ENCODE results near the gene GARIN5B. TPM values are rescaled to one million over a fixed set of nuclear protein-coding genes. Genes with fewer than 3 reads are reported as not detected.
A peak's percentile ranks its signal among the peaks of the same experiment; 100 is the strongest.
"Not testable (repeated sequence)": the region's sequence is repeated elsewhere in the genome, so short reads cannot be mapped to it uniquely, and the experiment has no call there.

Gene GARIN5B
- total RNA-seq, 2 donors from 2014 or later, result 1.5 TPM; not detected in 1

DNA sequence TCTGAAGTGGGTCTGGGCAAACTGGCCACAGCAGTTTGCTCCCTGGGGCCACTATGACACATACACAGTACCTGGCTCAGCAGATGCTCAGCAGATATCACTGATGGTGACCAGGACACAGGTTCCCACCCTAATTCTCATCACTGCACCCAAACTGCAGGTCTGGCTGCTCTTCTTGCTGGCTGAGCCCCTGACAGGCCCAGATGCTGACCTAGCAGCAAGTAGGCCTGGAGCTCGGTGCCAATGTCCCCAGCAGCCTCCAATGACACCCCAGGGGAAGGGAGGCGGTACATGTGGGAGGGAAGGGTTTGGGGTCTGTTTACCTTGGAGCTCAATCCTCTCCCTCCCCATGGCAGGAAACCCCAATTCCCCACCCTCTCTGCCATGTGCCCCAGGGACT is 39.4 kb upstream of the GARIN5B start:
- no peak for TF ChIP-seq POLR2AphosphoS5 (IDR thresholded peaks at IDR 0.05)
- TF ChIP-seq POLR2A (IDR thresholded peaks at IDR 0.05), result no peak
- TF ChIP-seq, protein P1, sequence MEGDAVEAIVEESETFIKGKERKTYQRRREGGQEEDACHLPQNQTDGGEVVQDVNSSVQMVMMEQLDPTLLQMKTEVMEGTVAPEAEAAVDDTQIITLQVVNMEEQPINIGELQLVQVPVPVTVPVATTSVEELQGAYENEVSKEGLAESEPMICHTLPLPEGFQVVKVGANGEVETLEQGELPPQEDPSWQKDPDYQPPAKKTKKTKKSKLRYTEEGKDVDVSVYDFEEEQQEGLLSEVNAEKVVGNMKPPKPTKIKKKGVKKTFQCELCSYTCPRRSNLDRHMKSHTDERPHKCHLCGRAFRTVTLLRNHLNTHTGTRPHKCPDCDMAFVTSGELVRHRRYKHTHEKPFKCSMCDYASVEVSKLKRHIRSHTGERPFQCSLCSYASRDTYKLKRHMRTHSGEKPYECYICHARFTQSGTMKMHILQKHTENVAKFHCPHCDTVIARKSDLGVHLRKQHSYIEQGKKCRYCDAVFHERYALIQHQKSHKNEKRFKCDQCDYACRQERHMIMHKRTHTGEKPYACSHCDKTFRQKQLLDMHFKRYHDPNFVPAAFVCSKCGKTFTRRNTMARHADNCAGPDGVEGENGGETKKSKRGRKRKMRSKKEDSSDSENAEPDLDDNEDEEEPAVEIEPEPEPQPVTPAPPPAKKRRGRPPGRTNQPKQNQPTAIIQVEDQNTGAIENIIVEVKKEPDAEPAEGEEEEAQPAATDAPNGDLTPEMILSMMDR (IDR thresholded peaks at IDR 0.05), result no peak
- no peak overlapping the region for H3K27ac ChIP-seq
- DNase-seq (ENCODE audit: low spot score), result no peak
- H3K9me3 ChIP-seq, result no peaks in the 10 kb centered on the region
- no peaks in the 10 kb centered on the region for H3K27me3 ChIP-seq (replicated peaks; ENCODE audit: insufficient read depth)
- peaks cover 0 to 4% of the 10 kb centered on the region in 2 donors for H3K36me3 ChIP-seq
- intact Hi-C loops (cut with DNase I), result no loop called here
- H3K4me1 ChIP-seq (replicated peaks), result peaks cover 8% of the 10 kb centered on the region
- WGBS, result 62% methylated on average over 2 of the region's 2 CpGs
- no peak overlapping the region for H3K4me3 ChIP-seq

DNA sequence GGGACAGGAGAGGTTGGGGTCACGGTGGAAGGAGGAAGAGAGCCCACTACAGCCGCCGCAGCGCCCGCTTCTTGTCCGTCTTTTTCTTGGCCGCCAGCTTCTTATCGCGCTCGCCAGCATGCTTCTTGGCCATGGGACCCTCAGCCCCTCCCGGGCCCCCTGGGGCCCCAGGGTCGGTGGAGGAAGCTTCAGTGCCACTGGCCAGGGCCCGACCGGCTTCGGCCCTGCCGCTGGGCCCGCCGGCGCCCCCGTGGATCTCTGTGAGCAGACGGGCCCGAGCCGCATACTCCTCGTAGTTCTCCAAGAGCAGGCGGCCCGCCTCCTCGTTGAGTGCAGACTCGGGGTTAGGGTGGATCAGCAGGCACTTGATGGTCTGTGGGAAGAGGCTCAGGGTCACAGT is 38.3 kb upstream of the GARIN5B start:
- H3K9me3 ChIP-seq; H3K36me3 ChIP-seq; H3K4me1 ChIP-seq (replicated peaks); H3K27ac ChIP-seq; H3K4me3 ChIP-seq; H3K27me3 ChIP-seq (replicated peaks; ENCODE audit: insufficient read depth); intact Hi-C loops (cut with DNase I); DNase-seq (ENCODE audit: low spot score): not testable (repeated sequence)
- 88% methylated on average over 17 of the region's 28 CpGs for WGBS

DNA sequence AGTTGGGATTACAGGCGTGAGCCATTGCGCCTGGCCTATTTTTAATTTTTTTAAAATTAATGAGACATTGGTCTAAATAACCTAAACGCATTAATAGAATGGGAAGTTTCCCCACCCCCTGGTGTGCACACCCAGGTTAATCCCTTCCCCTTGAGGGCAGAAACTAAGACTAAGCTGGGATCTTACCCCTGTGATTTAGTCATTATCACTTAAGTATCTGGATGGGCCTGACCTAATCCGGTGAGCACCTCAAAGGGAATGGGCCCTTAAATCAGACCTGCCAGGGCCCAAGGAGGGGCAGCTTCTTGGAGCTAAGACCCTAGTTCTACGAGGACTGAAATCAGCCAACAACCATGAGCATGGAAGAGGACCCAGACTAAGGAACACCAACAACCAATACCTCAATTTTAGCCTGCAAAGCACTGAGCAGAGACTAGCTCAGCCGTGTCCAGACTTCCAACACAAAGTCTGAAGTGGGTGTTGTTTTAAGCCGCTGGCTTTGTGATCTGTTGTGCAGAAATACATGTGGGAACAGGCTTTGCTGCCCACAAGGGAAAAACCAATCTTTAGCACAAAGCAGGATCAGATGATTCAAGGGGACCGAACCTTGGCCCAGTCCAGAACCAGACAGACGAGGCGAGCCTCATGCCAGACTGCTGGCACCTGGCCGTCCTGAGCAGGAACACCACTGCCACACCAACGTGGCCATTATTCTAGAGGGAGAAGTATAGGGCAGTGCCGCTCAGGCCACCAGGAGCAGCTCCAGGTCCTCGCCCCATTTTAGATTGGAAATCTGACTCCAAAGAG is 37.4 kb upstream of the GARIN5B start:
- 66% methylated on average over 14 of the region's 14 CpGs for WGBS
- TF ChIP-seq, protein P1 (IDR thresholded peaks at IDR 0.05), result no peak
- TF ChIP-seq POLR2AphosphoS5 (IDR thresholded peaks at IDR 0.05), result peak; percentile 5
- H3K27ac ChIP-seq, result peak overlapping the region in 1 of 2 donors; percentile 11
- H3K4me1 ChIP-seq (replicated peaks), result no peaks in the 10 kb centered on the region
- DNase-seq (ENCODE audit: low spot score), result no peak
- intact Hi-C loops (cut with DNase I), result no loop called here
- H3K9me3 ChIP-seq, result no peaks in the 10 kb centered on the region
- H3K27me3 ChIP-seq (replicated peaks; ENCODE audit: insufficient read depth), result no peaks in the 10 kb centered on the region
- H3K4me3 ChIP-seq, result no peak overlapping the region
- H3K36me3 ChIP-seq, result peaks cover 0 to 4% of the 10 kb centered on the region in 2 donors

DNA sequence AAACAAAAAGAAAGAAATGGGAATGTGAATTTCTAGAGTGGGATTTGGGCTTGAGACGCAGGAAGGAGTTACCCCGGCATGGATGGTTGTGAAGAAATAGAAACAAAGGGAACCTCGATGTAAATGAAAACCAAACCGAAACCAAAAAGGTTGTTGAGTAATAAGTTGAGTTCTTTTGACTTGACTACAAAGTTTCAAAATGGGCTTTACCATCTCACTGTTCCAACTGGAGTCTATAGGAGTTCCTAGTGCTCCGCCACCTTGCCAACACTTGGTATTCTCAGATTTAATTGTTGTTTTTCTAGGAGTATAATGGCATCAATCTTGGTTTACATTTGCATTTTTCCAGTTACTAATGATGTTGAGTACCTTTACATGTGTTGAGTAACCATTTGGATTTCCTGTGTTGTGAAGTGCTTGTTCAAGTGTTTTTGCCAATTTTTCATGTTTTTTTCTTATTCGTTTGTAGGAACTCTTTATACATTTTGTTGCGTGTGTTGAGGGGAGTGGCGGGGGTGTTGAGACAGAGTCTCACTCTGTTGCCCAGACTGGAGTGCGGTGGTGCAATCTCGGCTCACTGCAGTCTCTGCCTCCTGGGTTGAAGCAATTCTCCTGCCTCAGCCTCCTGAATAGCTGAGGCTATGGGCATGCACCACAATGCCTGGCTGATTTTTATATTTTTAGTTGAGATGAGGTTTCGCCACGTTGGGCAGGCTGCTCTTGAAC is 35.3 kb upstream of the GARIN5B start:
- Histone ChIP-seq H3K27me3 (replicated peaks; ENCODE audit: insufficient read depth) (no peaks in the 10 kb centered on the region), H3K9me3 (no peaks in the 10 kb centered on the region), H3K4me3 (no peak overlapping the region), H3K27ac (no peak overlapping the region), H3K4me1 (replicated peaks) (no peaks in the 10 kb centered on the region), H3K36me3 (peaks cover 0 to 4% of the 10 kb centered on the region in 2 donors)
- TF ChIP-seq POLR2A (IDR thresholded peaks at IDR 0.05) (no peak), POLR2AphosphoS5 (IDR thresholded peaks at IDR 0.05) (no peak)
- TF ChIP-seq, protein P1 (IDR thresholded peaks at IDR 0.05), result no peak
- DNase-seq (ENCODE audit: low spot score), result no peak
- WGBS, result 89% methylated on average over 12 of the region's 12 CpGs
- intact Hi-C loops (cut with DNase I), result no loop called here

DNA sequence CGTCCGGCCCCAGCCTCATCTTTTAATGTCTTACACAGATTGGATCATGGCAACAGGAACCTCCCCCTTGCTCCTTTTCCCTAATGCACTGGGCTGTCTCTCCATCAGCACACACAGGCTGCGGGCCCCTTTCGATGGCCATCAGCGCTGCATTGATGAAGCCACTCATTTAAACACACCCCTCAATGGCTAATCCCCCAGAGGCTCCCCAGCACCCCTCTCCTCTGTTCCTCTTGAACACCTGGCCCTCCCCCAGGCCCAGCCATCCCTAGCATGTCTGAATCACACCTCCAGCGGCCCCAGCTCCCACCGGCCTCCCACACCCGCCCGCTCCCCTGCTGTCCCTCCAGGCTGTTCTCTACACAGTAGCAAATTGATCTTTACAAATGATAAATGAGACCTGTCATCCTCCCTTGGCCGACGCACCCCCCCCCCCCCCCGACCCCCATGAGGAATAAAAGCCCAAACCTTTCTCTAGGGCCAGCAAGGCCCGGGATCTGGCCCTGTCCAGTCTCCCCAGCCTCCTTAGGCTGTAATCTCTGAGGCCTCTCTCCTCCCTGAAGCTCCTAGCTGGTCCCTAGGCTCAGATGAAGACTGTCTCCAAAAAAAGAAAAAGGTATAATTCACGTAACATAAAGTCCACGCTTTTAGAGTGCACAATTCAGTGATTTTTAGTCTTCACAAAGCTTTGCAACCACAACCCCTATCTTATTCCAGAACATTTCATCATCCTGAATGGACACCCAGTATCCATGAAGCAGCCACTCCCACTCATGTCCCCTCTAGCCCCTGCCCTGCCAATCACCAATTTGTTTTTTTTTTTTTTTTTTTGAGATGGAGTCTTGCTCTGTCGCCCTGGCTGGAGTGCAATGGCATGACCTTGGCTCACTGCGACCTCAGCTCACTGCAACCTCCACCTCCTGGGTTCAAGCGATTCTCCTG is 30.0 kb upstream of the GARIN5B start:
- intact Hi-C loops (cut with DNase I), result no loop called here
- whole genome bisulfite sequencing, result 66% methylated on average over 18 of the region's 18 CpGs
- DNase-seq (ENCODE audit: low spot score), result no peak
- Histone ChIP-seq H3K27me3 (replicated peaks; ENCODE audit: insufficient read depth) (no peaks in the 10 kb centered on the region), H3K9me3 (no peaks in the 10 kb centered on the region), H3K27ac (no peak overlapping the region), H3K4me1 (replicated peaks) (peaks cover 7% of the 10 kb centered on the region), H3K36me3 (peaks cover 0 to under 1% of the 10 kb centered on the region in 2 donors), H3K4me3 (no peak overlapping the region)
- TF ChIP-seq POLR2A (IDR thresholded peaks at IDR 0.05) (no peak), POLR2AphosphoS5 (IDR thresholded peaks at IDR 0.05) (no peak)
- TF ChIP-seq, protein P1 (IDR thresholded peaks at IDR 0.05), result no peak

Data from prostate gland (tissue), 2 donors.